Transverse colon (tissue), 4 donors: Measurements from ENCODE around the gene TMEM106C. TPM values are rescaled to one million over a fixed set of nuclear protein-coding genes. Genes with fewer than 3 reads are reported as not detected.

Source experiments
- DNase-seq: peaks from one replicate; pipeline ENCODE4 v3.0.0-alpha.2; 2019
- H3K27ac ChIP-seq, 4 donors: fragments of 200-600 bp; sonication (generic); 2 replicates each; pipeline ENCODE4 v1.5.1; 2016 to 2018; ENCODE audit warnings: inconsistent platforms in 4 of 4
- H3K27me3 ChIP-seq: fragments of 200-600 bp; sonication (generic); 2 replicates; pipeline ENCODE4 v1.5.1; 2017; ENCODE audit warnings: inconsistent platforms
- H3K36me3 ChIP-seq, 4 donors: fragments of 200-600 bp; sonication (generic); 2 replicates each; pipeline ENCODE4 v1.5.1; 2017 to 2019; ENCODE audit warnings: inconsistent platforms in 4 of 4
- H3K4me1 ChIP-seq, 4 donors: fragments of 200-600 bp; sonication (generic); 2 replicates each; pipeline ENCODE4 v1.5.1; 2017 to 2020; ENCODE audit warnings: inconsistent platforms in 4 of 4
- H3K4me3 ChIP-seq, 4 donors: fragments of 200-600 bp; sonication (generic); 1 replicate in 1 of 4; 2 replicates in 3 of 4; pipeline versions ENCODE4 v1.5.1 to v1.6.1; 2017 to 2019; ENCODE audit warnings: inconsistent platforms in 4 of 4
- H3K9me3 ChIP-seq, 2 donors: fragments of 200-600 bp; sonication (generic); 2 replicates each; pipeline ENCODE4 v1.5.1; 2017 to 2019; ENCODE audit warnings: inconsistent platforms in 2 of 2
- CTCF ChIP-seq, 5 experiments: fragments of 200-600 bp in 3 of 5; fragments of 450-650 bp in 2 of 5; sonication (generic) in 3 of 5; IDR thresholded peaks; 1 replicate in 2 of 5; 2 replicates in 3 of 5; pipeline ENCODE4 v1.5.1; 2016 to 2017; ENCODE audit warnings: antibody characterized with exemption in 5 of 5, inconsistent platforms in 3 of 5, mild to moderate bottlenecking in 2 of 5, moderate library complexity in 1 of 5
- EP300 ChIP-seq: sonication (generic); formaldehyde crosslinking; IDR thresholded peaks from one replicate; pipeline ENCODE4 v1.6.1; 2017; ENCODE audit warnings: antibody characterized with exemption, low read depth
- POLR2A ChIP-seq: fragments of 450-650 bp; IDR thresholded peaks from one replicate; pipeline ENCODE4 v1.6.1; 2016; ENCODE audit warnings: antibody characterized with exemption, mild to moderate bottlenecking, moderate library complexity
- POLR2AphosphoS5 ChIP-seq, 3 donors: sonication (generic); formaldehyde crosslinking; IDR thresholded peaks; one replicate each; pipeline ENCODE4 v1.6.1; 2016; ENCODE audit warnings: antibody characterized with exemption in 3 of 3
- WGBS, 2 donors: methylation state at CpG; one replicate each; pipeline ENCODE4 v1.1.5; 2018; ENCODE audit warnings: low coverage in 1 of 2; 5-methylcytosine and 5-hydroxymethylcytosine counted together
- in situ Hi-C, 4 donors: fragments of 200-750 bp; cut with MboI; loops; one replicate each; pipeline versions ENCODE4 v1.15.0 to v1.15.1; 2017; ENCODE audit warnings: low sequenced_read_pairs in 3 of 4, low pct_ligation_motif_present in 1 of 4, low pct_unique_long_range_greater_than_20kb in 1 of 4
- intact Hi-C: fragments of 100-400 bp; cut with DNase I; formaldehyde crosslinking; loops from one replicate; pipeline ENCODE4 v1.15.1; 2023; ENCODE audit warnings: low total_unique reads
- total RNA-seq, 4 donors: library from RNA; depleted of rRNA; stranded (reverse); fragments of >200 nt; gene quantifications; one replicate each; pipeline ENCODE4 v1.1.0, GENCODE V29; 2016

The TMEM106C gene
- total RNA-seq, 4 donors from 2014 or later = 51.9 to 258 (median 113) TPM

- Histone ChIP-seq H3K4me1 (peaks cover 23 to 28% (median 25%) of the 10 kb centered on the region in 4 donors), H3K27me3 (peaks cover 86% of the 10 kb centered on the region), H3K27ac (no peak overlapping the region), H3K36me3 (no peaks in the 10 kb centered on the region), H3K4me3 (no peak overlapping the region), H3K9me3 (no peaks in the 10 kb centered on the region)
- no peak for DNase-seq
- in situ Hi-C loops (no loop called here), intact Hi-C loops (no loop called here)
- WGBS, 2 donors = 80 to 90% methylated on average over 3 to 4 of the region's 4 CpGs
- TF ChIP-seq EP300 (no peak), POLR2A (no peak), POLR2AphosphoS5 (IDR thresholded peaks at IDR 0.05) (no peak), CTCF (IDR thresholded peaks at IDR 0.05) (no peak)
Observed at GRCh38 chr12:48007206-48007605, 43.8 kb downstream of the TMEM106C start.

GRCh38 chr12:48008349-48008748 is 45.0 kb downstream of the TMEM106C start:
- Histone ChIP-seq H3K4me3 (no peak overlapping the region), H3K27ac (no peak overlapping the region), H3K4me1 (peaks cover 12 to 17% (median 15%) of the 10 kb centered on the region in 4 donors), H3K36me3 (no peaks in the 10 kb centered on the region), H3K9me3 (no peaks in the 10 kb centered on the region), H3K27me3 (peaks cover 75% of the 10 kb centered on the region)
- DNase-seq = no peak
- WGBS, 2 donors = 69 to 76% methylated on average over 2 of the region's 2 CpGs
- intact Hi-C loops = no loop called here
- in situ Hi-C loops = no loop called here
- TF ChIP-seq POLR2AphosphoS5 (IDR thresholded peaks at IDR 0.05) (no peak), EP300 (no peak), CTCF (IDR thresholded peaks at IDR 0.05) (no peak), POLR2A (no peak)

- Histone ChIP-seq H3K27ac (no peak overlapping the region), H3K4me1 (peaks cover 6 to 11% (median 9%) of the 10 kb centered on the region in 4 donors), H3K36me3 (no peaks in the 10 kb centered on the region), H3K9me3 (no peaks in the 10 kb centered on the region), H3K4me3 (no peak overlapping the region), H3K27me3 (peaks cover 69% of the 10 kb centered on the region)
- DNase-seq = no peak
- intact Hi-C loops = no loop called here
- TF ChIP-seq POLR2AphosphoS5 (IDR thresholded peaks at IDR 0.05) (no peak), CTCF (IDR thresholded peaks at IDR 0.05) (no peak), POLR2A (no peak), EP300 (no peak)
- WGBS, 2 donors = 82 to 87% methylated on average over 4 of the region's 4 CpGs
- in situ Hi-C loops = no loop called here
Observed at GRCh38 chr12:48008950-48009349, 45.6 kb downstream of the TMEM106C start.

- no peak for DNase-seq
- Histone ChIP-seq H3K36me3 (no peaks in the 10 kb centered on the region), H3K9me3 (no peaks in the 10 kb centered on the region), H3K27me3 (peaks cover 64% of the 10 kb centered on the region), H3K4me3 (no peak overlapping the region), H3K27ac (no peak overlapping the region), H3K4me1 (peaks cover 2 to 6% (median 3%) of the 10 kb centered on the region in 4 donors)
- TF ChIP-seq POLR2AphosphoS5 (IDR thresholded peaks at IDR 0.05) (no peak), CTCF (IDR thresholded peaks at IDR 0.05) (no peak), EP300 (no peak), POLR2A (no peak)
- intact Hi-C loops (no loop called here), in situ Hi-C loops (no loop called here)
- 84% methylated on average over 1 of the region's 1 CpG; no CpG with 5 or more reads in 1 of the 2 donors for WGBS, 2 donors
Observed at GRCh38 chr12:48009471-48009870, 46.1 kb downstream of the TMEM106C start.
